H9 (cell line): ENCODE results near the gene KSR1. TPM values are rescaled to one million over a fixed set of nuclear protein-coding genes. Genes with fewer than 3 reads are reported as not detected.
A peak's percentile ranks its signal among the peaks of the same experiment; 100 is the strongest.
"Not testable (repeated sequence)": the region's sequence is repeated elsewhere in the genome, so short reads cannot be mapped to it uniquely, and the experiment has no call there.

Source experiments
- DNase-seq: peaks from one replicate; pipeline ENCODE4 v3.0.0-alpha.2; 2017
- H2AFZ ChIP-seq: one replicate; pipeline ENCODE4 v1.6.1; 2013; ENCODE audit warnings: mild to moderate bottlenecking, low read length, control low read depth, moderate library complexity
- H2AK5ac ChIP-seq: 2 replicates; pipeline ENCODE4 v1.6.1; 2013; ENCODE audit warnings: low read length, control low read depth, mixed read lengths; ENCODE audit not compliant: insufficient read length
- H2BK120ac ChIP-seq: one replicate; pipeline ENCODE4 v1.6.1; 2013; ENCODE audit warnings: low read depth, mild to moderate bottlenecking, low read length, control low read depth, inconsistent platforms; ENCODE audit not compliant: poor library complexity, severe bottlenecking
- H2BK12ac ChIP-seq: 2 replicates; pipeline ENCODE4 v1.6.1; 2013; ENCODE audit warnings: low read length, control low read depth, mixed read lengths, low read depth; ENCODE audit not compliant: insufficient read length
- H2BK15ac ChIP-seq: 2 replicates; pipeline ENCODE4 v1.6.1; 2013; ENCODE audit warnings: low read depth, low read length, control low read depth
- H2BK20ac ChIP-seq: one replicate; pipeline ENCODE4 v1.6.1; 2013; ENCODE audit warnings: low read depth, mild to moderate bottlenecking, low read length, control low read depth, inconsistent platforms; ENCODE audit not compliant: poor library complexity, severe bottlenecking
- H2BK5ac ChIP-seq: 2 replicates; pipeline ENCODE4 v1.6.1; 2013; ENCODE audit warnings: low read length, control low read depth, mixed read lengths; ENCODE audit not compliant: insufficient read length
- H3K14ac ChIP-seq: 2 replicates; pipeline ENCODE4 v1.6.1; 2013; ENCODE audit warnings: low read length, control low read depth; ENCODE audit not compliant: insufficient read depth
- H3K18ac ChIP-seq: 2 replicates; pipeline ENCODE4 v1.6.1; 2013; ENCODE audit warnings: low read depth, mild to moderate bottlenecking, mixed read lengths, low read length, control low read depth; ENCODE audit not compliant: insufficient read length
- H3K23ac ChIP-seq: 2 replicates; pipeline ENCODE4 v1.6.1; 2013; ENCODE audit warnings: low read length, control low read depth, mixed read lengths, low read depth; ENCODE audit not compliant: insufficient read length
- H3K23me2 ChIP-seq: 2 replicates; pipeline ENCODE4 v1.6.1; 2013; ENCODE audit warnings: low read depth, mild to moderate bottlenecking, mixed read lengths, low read length, control low read depth; ENCODE audit not compliant: insufficient read length, poor library complexity, severe bottlenecking
- H3K27ac ChIP-seq: 2 replicates; pipeline ENCODE4 v1.5.1; 2013; ENCODE audit warnings: low read length, control low read depth, mixed read lengths, low read depth; ENCODE audit not compliant: insufficient read length
- H3K27me3 ChIP-seq: 2 replicates; pipeline ENCODE4 v1.6.1; 2013; ENCODE audit warnings: low read length, control low read depth, inconsistent platforms; ENCODE audit not compliant: insufficient read depth
- H3K4ac ChIP-seq: 2 replicates; pipeline ENCODE4 v1.6.1; 2013; ENCODE audit warnings: low read depth, mild to moderate bottlenecking, control low read depth, inconsistent platforms, low read length, moderate library complexity
- H3K4me1 ChIP-seq: 2 replicates; pipeline ENCODE4 v1.6.1; 2013; ENCODE audit warnings: low read length, control low read depth, inconsistent platforms; ENCODE audit not compliant: insufficient read depth
- H3K4me2 ChIP-seq: 2 replicates; pipeline ENCODE4 v1.6.1; 2013; ENCODE audit warnings: low read length, control low read depth, mixed read lengths; ENCODE audit not compliant: insufficient read length, insufficient read depth
- H3K56ac ChIP-seq: 2 replicates; pipeline ENCODE4 v1.6.1; 2013; ENCODE audit warnings: low read depth, mild to moderate bottlenecking, mixed read lengths, low read length, control low read depth; ENCODE audit not compliant: insufficient read length
- H3K79me1 ChIP-seq: 2 replicates; pipeline ENCODE4 v1.6.1; 2013; ENCODE audit warnings: low read depth, mild to moderate bottlenecking, moderate library complexity, low read length, control low read depth, inconsistent platforms; ENCODE audit not compliant: insufficient read depth, poor library complexity, severe bottlenecking
- H3K79me2 ChIP-seq: 2 replicates; pipeline ENCODE4 v1.6.1; 2013; ENCODE audit warnings: low read length, control low read depth, inconsistent platforms; ENCODE audit not compliant: insufficient read depth
- H3K9ac ChIP-seq: 2 replicates; pipeline ENCODE4 v1.6.1; 2013; ENCODE audit warnings: low read length, control low read depth, mixed read lengths; ENCODE audit not compliant: insufficient read length; ENCODE audit errors: extremely low read depth
- H3K9me3 ChIP-seq: one replicate; pipeline ENCODE4 v1.6.1; 2013; ENCODE audit warnings: low read depth, low read length, inconsistent platforms; ENCODE audit not compliant: control insufficient read depth
- H3T11ph ChIP-seq: one replicate; pipeline ENCODE4 v1.6.1; 2013; ENCODE audit warnings: mild to moderate bottlenecking, low read length, control low read depth, inconsistent platforms
- H4K20me1 ChIP-seq: one replicate; pipeline ENCODE4 v1.6.1; 2013; ENCODE audit not compliant: control insufficient read depth, insufficient read length, insufficient read depth
- H4K5ac ChIP-seq: 2 replicates; pipeline ENCODE4 v1.6.1; 2013; ENCODE audit warnings: low read depth, mild to moderate bottlenecking, mixed read lengths, low read length, control low read depth; ENCODE audit not compliant: insufficient read length
- H4K8ac ChIP-seq: replicated peaks from 2 replicates; pipeline ENCODE4 v1.6.1; 2013; ENCODE audit warnings: low read length, control low read depth, mixed read lengths, low read depth; ENCODE audit not compliant: insufficient read length
- H4K91ac ChIP-seq: 2 replicates; pipeline ENCODE4 v1.6.1; 2013; ENCODE audit warnings: low read depth, mild to moderate bottlenecking, moderate library complexity, mixed read lengths, low read length, control low read depth; ENCODE audit not compliant: insufficient read length
- H3K27ac Mint-ChIP-seq, 3 experiments: 2 replicates in 2 of 3; 3 replicates in 1 of 3; pipeline ENCODE4 v1.8.0; 2020 to 2021; ENCODE audit warnings: mixed read lengths in 3 of 3, mild to moderate bottlenecking in 1 of 3, moderate library complexity in 1 of 3
- H3K27me3 Mint-ChIP-seq: 2 replicates; pipeline ENCODE4 v1.8.0; 2021; ENCODE audit warnings: low read depth, mild to moderate bottlenecking, moderate library complexity, mixed read lengths
- H3K36me3 Mint-ChIP-seq, 3 experiments: 2 replicates in 2 of 3; 3 replicates in 1 of 3; pipeline ENCODE4 v1.8.0; 2020 to 2021; ENCODE audit warnings: low read depth in 3 of 3, mixed read lengths in 3 of 3; ENCODE audit not compliant: insufficient read depth in 1 of 3
- H3K4me1 Mint-ChIP-seq, 2 experiments: 2 replicates each; pipeline ENCODE4 v1.8.0; 2020; ENCODE audit warnings: mixed read lengths in 2 of 2
- H3K4me3 Mint-ChIP-seq, 2 experiments: 2 replicates in 1 of 2; 3 replicates in 1 of 2; pipeline ENCODE4 v1.8.0; 2020 to 2021; ENCODE audit warnings: mild to moderate bottlenecking in 2 of 2, mixed read lengths in 2 of 2, moderate library complexity in 1 of 2
- H3K9me3 Mint-ChIP-seq, 2 experiments: 2 replicates in 1 of 2; 3 replicates in 1 of 2; pipeline ENCODE4 v1.8.0; 2020; ENCODE audit warnings: mild to moderate bottlenecking in 2 of 2, mixed read lengths in 2 of 2, moderate library complexity in 1 of 2
- WGBS: extraction: QIAGEN DNeasy Blood & Tissue Kit; methylation state at CpG from one replicate; pipeline ENCODE4 v1.1.7; 2013; ENCODE audit warnings: missing lambda C conversion rate, low lambda C conversion rate, mixed read lengths; ENCODE audit not compliant: insufficient read length; ENCODE audit errors: extremely low coverage; 5-methylcytosine and 5-hydroxymethylcytosine counted together
- total RNA-seq: library from RNA; stranded (reverse); gene quantifications from 2 replicates; pipeline ENCODE4 v1.2.1, GENCODE V29; 2021
- TF ChIP-seq, protein P1 (sequence below): fragments of 200-600 bp; sonication (generic); conservative IDR thresholded peaks from 3 replicates; pipeline ENCODE4 v1.8.0; 2021; ENCODE audit warnings: antibody characterized with exemption, mild to moderate bottlenecking

Gene KSR1
- total RNA-seq, 1 experiment from 2014 or later = 44.9 TPM

DNA sequence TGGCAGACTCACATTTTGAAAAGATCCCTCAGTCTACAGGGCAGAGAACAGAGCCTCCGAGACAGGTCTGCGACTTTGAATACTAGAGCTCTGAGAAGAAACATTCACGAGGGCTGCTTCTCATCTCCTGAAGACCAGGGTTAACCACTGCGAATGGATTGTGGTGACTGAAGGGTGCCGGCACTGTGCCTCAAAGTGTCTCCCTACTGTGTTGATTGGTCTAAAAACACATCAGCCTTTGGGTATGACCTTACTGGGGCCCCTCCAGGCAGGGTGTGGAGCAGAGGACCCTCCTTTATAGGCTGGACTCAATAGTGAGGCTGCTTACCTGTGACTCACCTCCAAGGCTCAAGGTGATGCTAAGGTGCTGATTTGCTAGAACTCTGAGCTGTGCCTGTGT is 172.1 kb downstream of the KSR1 start:
- H3K79me2 ChIP-seq = no peaks in the 10 kb centered on the region
- no peak overlapping the region for H3K9ac ChIP-seq
- H4K5ac ChIP-seq = no peak overlapping the region
- TF ChIP-seq, protein P1, sequence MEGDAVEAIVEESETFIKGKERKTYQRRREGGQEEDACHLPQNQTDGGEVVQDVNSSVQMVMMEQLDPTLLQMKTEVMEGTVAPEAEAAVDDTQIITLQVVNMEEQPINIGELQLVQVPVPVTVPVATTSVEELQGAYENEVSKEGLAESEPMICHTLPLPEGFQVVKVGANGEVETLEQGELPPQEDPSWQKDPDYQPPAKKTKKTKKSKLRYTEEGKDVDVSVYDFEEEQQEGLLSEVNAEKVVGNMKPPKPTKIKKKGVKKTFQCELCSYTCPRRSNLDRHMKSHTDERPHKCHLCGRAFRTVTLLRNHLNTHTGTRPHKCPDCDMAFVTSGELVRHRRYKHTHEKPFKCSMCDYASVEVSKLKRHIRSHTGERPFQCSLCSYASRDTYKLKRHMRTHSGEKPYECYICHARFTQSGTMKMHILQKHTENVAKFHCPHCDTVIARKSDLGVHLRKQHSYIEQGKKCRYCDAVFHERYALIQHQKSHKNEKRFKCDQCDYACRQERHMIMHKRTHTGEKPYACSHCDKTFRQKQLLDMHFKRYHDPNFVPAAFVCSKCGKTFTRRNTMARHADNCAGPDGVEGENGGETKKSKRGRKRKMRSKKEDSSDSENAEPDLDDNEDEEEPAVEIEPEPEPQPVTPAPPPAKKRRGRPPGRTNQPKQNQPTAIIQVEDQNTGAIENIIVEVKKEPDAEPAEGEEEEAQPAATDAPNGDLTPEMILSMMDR = no peak
- no peak overlapping the region for H3T11ph ChIP-seq
- no peak overlapping the region for H4K8ac ChIP-seq
- no peaks in the 10 kb centered on the region for H3K9me3 ChIP-seq
- Mint-ChIP-seq H3K4me3 (no peak overlapping the region), H3K9me3 (no peaks in the 10 kb centered on the region), H3K27me3 (no peaks in the 10 kb centered on the region), H3K4me1 (peaks cover 3 to 7% of the 10 kb centered on the region in 2 experiments; a peak in 3 of 4 replicates), H3K36me3 (peaks cover 4 to 20% (median 6%) of the 10 kb centered on the region in 3 experiments), H3K27ac (no peak overlapping the region; a peak in 1 of 7 replicates)
- H2BK15ac ChIP-seq = no peak overlapping the region
- no peak overlapping the region for H3K18ac ChIP-seq
- H3K23me2 ChIP-seq = no peaks in the 10 kb centered on the region
- H2BK120ac ChIP-seq = no peak overlapping the region
- no peak overlapping the region for H2BK20ac ChIP-seq
- H3K27ac ChIP-seq = no peak overlapping the region
- H3K4ac ChIP-seq = no peak overlapping the region
- H2AFZ ChIP-seq = no peak overlapping the region
- no peak overlapping the region for H3K4me2 ChIP-seq
- no peaks in the 10 kb centered on the region for H4K20me1 ChIP-seq
- no peaks in the 10 kb centered on the region for H3K79me1 ChIP-seq
- H2BK12ac ChIP-seq = no peak overlapping the region
- no peaks in the 10 kb centered on the region for H3K27me3 ChIP-seq
- no CpG with 5 or more reads among the region's 5 CpGs for WGBS
- no peaks in the 10 kb centered on the region for H3K4me1 ChIP-seq
- H2BK5ac ChIP-seq = no peak overlapping the region
- DNase-seq = no peak
- H2AK5ac ChIP-seq = no peak overlapping the region
- no peak overlapping the region for H3K56ac ChIP-seq
- H3K23ac ChIP-seq = no peak overlapping the region
- H3K14ac ChIP-seq = no peak overlapping the region
- no peak overlapping the region for H4K91ac ChIP-seq

DNA sequence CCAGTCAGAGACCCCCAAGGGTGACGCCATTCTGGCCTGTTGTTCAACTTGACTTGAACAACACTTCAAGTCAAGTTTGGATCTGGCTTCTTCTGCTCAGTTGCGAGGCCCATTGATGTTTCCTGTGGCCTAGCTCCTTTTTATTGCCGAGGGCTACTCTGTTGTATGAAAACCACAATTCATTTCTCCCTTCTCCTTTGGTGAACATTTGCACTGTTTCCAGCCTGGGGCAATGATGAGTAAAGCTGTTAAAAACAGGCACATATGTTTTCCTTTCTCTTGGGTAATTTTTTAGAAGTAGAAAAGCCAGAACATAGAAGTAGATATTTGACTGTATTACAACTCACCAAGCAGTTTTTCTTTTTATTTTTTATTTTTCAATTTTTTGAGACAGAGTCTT is 173.0 kb downstream of the KSR1 start:
- H3K4me2 ChIP-seq, H3K27me3 Mint-ChIP-seq, H4K5ac ChIP-seq, H3K27me3 ChIP-seq, H3K23ac ChIP-seq, H3K27ac ChIP-seq, H3K9me3 ChIP-seq, H3K4ac ChIP-seq, H3K14ac ChIP-seq, H3K23me2 ChIP-seq, H2BK120ac ChIP-seq, H2BK20ac ChIP-seq, H3K4me1 Mint-ChIP-seq, H4K20me1 ChIP-seq, H2AK5ac ChIP-seq, H3T11ph ChIP-seq, DNase-seq, H2AFZ ChIP-seq, H3K18ac ChIP-seq, H3K4me3 Mint-ChIP-seq, H3K79me1 ChIP-seq, H4K8ac ChIP-seq, H3K56ac ChIP-seq, H4K91ac ChIP-seq, H2BK5ac ChIP-seq, H3K4me1 ChIP-seq, H2BK12ac ChIP-seq, H3K9ac ChIP-seq, H3K9me3 Mint-ChIP-seq, H3K79me2 ChIP-seq, H2BK15ac ChIP-seq: not testable (repeated sequence)
- Mint-ChIP-seq H3K27ac (peak overlapping the region in 2 of 3 experiments; percentile 42 to 79; a peak in 3 of 7 replicates), H3K36me3 (peaks cover 2 to 12% (median 3%) of the 10 kb centered on the region in 3 experiments; a peak in 4 of 7 replicates)
- no CpG with 5 or more reads among the region's 3 CpGs for WGBS
